ENCODE results near the gene SGPL1.
A peak's percentile ranks its signal among the peaks of the same experiment; 100 is the strongest.
"Not testable (repeated sequence)": the region's sequence is repeated elsewhere in the genome, so short reads cannot be mapped to it uniquely, and the experiment has no call there.

SGPL1 gene, protein sequence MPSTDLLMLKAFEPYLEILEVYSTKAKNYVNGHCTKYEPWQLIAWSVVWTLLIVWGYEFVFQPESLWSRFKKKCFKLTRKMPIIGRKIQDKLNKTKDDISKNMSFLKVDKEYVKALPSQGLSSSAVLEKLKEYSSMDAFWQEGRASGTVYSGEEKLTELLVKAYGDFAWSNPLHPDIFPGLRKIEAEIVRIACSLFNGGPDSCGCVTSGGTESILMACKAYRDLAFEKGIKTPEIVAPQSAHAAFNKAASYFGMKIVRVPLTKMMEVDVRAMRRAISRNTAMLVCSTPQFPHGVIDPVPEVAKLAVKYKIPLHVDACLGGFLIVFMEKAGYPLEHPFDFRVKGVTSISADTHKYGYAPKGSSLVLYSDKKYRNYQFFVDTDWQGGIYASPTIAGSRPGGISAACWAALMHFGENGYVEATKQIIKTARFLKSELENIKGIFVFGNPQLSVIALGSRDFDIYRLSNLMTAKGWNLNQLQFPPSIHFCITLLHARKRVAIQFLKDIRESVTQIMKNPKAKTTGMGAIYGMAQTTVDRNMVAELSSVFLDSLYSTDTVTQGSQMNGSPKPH

GRCh38 chr10:70815504-70816219 lies at the start of gene SGPL1:
TSS of gene SGPL1 (plus strand) at chr10:70815948. CDS start at chr10:70816854, 906 bp downstream.
- DNase-seq (ENCODE audit: extremely low read depth in 1 of 2, low read depth in 1 of 2), result peak; percentile 37 to 83

DNA sequence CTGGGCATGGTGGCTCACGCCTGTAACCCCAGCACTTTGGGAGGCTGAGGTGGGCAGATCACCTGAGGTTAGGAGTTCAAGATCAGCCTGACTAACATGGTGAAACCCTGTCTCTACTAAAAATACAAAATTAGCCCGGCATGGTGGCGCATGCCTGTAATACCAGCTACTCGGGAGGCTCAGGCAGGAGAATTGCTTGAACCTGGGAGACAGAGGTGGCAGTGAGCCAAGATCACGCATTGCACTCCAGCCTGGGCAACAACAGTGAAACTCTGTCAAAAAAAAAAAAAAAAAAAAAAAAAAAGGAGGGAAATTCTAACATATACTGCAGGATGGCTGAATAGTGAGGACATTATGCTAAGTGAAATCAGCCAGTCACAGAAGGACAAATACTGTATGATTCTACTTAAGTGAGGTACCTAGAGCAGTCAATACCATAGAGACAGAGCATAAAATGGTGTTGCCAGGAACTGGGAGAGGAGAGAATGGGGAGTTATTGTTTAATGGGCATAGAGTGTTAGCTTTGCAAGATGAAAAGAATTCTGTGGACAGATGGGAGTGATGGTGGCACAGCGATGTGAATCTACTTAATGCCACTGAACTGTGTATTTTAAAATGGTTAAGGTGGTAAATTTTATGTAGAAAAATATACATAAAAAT lies 47.6 kb upstream of the SGPL1 start:
- not testable (repeated sequence) for DNase-seq (ENCODE audit: extremely low read depth in 1 of 2, low read depth in 1 of 2)

DNA sequence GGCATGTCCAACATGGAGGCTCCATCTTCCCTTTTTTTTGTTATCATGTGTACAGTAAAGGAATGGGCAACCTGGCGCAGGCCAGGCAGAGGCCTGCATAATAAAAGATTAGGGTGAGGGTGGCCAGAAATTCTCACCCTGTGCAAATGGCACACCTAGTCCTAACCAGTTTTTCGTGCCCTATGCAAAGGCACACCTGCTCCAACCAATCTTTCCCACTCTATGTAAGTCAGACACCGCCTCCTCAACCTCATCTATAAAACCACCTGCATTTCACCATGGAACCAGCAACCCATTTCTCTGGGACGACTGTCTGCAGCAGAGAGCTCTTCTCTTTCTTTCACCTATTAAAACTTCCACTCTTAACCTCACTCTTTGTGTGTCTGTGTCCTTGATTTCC lies 46.6 kb upstream of the SGPL1 start:
- DNase-seq (ENCODE audit: extremely low read depth in 1 of 2, low read depth in 1 of 2), result no peak

DNA sequence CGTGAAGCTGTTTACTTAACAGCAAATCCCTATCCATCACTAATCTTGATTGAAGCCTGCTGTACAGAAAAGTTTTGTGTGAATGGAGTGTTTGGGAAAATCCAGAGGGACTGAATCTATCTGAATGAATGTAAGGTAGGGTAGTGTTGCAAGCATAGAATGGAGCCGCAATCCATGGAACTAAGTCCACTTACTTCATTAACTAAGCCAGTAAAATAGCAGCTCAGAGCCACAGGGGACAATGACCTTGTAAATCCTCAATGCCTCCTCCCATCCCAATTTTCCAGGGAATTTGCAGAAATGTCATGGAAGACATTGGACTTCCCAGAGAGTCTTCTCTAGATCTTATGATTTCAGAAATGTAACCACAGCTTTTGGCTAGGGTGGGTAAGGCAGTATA lies 45.7 kb upstream of the SGPL1 start:
- DNase-seq (ENCODE audit: extremely low read depth in 1 of 2, low read depth in 1 of 2), result no peak

DNA sequence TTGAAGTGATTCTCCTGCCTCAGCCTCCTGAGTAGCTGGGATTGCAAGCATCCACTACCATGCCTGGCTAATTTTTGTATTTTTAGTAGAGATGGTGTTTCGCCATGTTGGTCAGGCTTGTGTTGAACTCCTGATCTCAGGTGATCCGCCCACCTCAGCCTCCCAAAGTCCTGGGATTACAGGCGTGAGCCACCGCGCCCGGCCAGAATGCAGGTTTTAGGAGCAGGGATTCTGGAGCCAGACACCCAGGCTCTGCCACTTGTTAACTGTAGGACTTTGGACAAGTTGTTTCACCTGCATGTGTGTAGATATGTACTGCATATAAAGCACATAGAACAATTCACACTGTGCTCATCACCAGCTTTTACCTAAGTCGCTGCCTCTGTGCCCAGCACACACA lies 45.2 kb upstream of the SGPL1 start:
- not testable (repeated sequence) for DNase-seq (ENCODE audit: extremely low read depth in 1 of 2, low read depth in 1 of 2)

DNA sequence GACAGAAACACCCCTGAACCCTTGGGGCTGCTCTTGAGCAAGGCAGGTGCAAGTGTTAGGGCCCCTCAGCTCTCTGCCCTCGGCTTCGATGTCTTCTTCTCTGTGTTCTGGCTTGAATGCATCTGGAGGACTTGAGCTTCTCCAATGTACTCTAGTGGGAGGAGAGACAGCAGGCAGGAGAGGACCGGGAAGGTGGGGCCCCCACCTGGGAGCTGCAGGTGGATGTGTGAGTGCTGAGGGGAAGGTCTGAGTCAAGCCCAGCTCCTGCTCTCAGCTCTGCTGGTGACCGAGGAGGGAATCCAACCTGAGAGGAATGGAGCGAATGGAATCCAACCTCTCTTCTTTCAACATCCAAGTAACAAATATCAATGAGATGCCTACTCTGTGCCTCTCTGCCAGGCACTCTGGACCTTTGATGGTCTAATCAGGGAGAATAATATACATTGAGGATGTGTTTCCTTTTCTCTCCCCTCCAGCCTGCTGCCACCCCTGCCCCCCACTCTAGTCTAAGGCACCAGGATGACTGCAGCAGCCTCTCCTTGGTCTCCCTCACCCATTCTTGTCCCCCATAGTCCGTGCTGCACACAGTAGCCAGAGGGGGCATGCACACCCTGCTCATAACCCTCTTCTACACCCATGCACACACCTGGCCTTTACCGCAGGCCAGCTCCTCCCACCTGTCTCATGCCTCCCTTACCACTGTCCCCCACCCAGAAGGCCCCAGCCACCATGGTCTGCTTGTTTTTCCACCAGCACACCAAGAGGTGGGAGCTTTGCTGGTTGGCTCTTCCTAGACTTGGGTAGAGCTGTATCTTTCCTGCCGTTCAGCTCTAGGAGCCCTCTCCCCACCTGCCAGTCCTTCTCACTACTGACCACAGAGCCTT lies 44.2 kb upstream of the SGPL1 start:
- DNase-seq (ENCODE audit: extremely low read depth in 1 of 2, low read depth in 1 of 2), result no peak

DNA sequence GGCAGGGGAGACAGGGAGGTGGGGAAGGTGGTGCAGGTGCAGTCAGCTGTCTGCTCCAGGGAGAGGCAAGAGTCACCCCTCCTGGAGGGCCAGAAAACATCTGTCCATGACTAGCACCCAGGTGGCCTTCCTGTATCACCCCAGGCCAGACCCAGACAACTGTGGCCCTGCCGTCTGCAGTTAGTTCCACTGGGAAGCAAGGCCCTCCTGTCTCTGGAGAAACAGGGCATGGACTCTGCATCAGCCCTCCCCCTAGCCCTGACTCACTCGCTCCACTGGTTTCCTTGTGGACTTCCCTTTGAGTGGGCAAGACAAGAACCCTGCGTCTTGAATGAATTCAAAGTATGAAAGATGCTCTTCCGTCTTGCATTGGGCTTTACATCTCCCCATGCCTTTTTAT lies 43.1 kb upstream of the SGPL1 start:
- no peak for DNase-seq (ENCODE audit: extremely low read depth in 1 of 2, low read depth in 1 of 2)

- DNase-seq (ENCODE audit: extremely low read depth in 1 of 2, low read depth in 1 of 2), result no peak
Measured at GRCh38 chr10:70773461-70773860, 42.3 kb upstream of the SGPL1 start.

DNA sequence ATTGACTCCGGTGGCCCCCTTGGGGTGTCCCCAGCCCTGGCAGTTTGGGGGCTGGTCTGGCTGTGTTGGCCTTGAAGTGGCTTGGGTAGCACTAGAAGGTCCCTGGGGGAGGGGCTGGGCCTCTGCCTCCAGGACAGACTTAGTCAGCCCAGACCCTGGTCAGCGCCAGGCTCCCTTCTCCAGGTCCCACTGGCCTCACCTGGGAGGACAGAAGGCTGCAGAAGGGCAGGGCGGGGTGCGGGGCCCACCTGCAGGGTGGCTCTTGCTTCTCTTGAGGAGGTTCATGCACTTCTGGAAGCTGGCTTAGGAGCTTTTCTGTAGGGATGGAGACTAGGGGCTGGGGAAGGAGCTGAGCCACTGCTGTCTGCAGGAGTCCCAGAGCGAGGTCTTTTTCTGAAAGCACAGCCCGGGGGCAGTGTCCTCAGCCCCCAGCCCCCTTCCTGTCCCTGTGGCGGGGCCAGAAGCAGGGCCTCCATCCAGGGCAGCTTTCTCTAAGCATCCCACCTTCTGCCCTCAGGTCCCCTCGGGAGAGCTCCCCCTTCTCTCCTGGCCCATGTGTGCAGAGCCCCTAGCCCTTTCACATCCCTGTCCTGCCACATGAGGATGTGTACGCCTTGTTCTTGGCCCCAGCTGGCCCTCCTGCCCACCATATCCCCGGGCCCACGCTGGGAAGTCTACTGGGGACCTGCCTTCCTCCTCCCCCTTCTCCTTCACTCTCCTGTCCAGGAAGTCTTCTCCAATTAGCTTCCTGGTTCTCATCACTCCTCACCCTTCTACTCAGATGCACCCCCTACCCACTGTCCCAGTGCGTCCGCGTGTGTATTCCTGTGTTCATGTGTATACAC lies 41.6 kb upstream of the SGPL1 start:
- no peak for DNase-seq (ENCODE audit: extremely low read depth in 1 of 2, low read depth in 1 of 2)

DNA sequence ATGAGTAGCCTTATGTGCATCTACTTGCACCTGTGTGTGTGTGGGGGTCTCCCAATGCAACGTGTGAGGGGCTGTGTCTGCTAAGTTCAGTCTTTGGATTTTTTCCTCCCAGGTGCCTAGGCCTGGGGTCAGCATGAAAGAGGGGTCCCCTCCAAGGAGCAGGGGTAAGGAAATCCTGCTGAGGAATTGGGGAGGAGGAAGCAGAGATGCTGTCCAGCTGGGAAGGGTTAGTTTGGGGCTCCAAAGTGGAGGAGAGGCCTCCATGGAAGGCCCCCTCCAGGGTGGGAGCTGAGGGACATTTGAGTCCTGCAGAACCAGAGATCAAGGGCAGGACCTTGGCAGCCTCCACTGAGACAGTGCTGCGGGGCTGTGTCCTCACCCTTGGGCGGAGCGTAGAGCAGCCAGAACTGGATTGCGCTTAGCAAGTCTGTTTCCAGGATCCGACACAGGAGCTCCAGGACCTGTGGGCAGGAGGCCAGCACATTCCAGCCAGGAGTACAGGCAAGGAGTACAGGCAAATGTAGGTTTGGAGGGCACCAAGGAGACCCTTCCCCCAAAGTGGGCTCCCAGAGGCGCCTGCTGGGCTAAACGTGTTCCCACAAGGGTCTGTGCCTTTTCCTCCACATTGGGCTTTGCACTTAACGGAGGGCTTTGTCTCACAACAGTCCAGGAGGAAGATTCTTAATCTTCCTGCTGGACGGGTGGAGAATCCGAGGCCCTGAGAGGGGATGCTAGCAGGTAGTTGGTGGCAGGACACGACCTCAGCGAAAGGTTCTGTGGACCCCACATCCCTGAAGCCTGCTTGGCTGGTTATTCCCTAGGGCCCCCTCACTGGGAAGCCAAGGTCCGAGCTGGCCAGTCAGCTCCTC lies 40.7 kb upstream of the SGPL1 start:
- no peak for DNase-seq (ENCODE audit: extremely low read depth in 1 of 2, low read depth in 1 of 2)

DNA sequence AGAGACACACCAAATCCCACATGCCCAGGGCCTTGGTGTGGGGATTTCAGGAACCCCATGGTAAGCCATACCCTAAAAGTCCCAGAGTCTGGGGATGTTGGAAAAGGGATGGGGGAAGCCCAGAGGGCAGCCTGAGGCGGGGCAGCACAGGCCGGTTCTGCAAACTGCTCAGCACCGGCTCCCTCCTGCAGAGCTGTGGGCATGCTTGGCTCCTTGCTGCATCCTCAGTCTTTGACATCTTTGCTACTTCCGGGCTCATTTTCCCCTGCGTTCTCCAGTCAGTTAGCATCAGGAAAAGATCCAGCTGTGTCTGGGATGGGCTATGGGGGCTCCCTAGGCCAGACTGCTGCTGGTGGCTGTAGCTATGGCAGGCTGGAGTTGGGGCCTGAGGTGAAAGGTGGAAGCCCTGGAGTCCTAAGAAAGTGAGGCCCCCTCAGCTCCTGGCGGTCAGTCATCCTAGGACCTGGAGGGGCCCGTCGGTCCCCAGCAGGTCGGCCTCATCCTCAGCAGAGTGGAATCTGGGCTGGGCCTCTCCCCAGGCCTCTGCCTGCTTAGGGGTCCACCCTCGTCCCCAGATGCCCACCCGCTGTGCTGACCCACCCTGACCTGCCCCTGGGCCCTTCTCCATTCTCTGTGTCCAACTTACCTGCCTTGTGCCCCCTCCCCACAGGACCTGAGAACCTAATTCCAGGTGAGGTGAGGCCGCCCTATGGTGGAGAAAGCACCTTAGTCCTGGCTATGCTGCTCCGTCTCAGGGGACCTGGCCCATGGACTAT lies 39.9 kb upstream of the SGPL1 start:
- DNase-seq (ENCODE audit: extremely low read depth in 1 of 2, low read depth in 1 of 2), result no peak

GRCh38 chr10:70776455-70777005 lies 39.2 kb upstream of the SGPL1 start:
- no peak for DNase-seq (ENCODE audit: extremely low read depth in 1 of 2, low read depth in 1 of 2)

- no peak for DNase-seq (ENCODE audit: extremely low read depth in 1 of 2, low read depth in 1 of 2)
Measured at GRCh38 chr10:70777063-70777875, 38.5 kb upstream of the SGPL1 start.

- no peak for DNase-seq (ENCODE audit: extremely low read depth in 1 of 2, low read depth in 1 of 2)
Measured at GRCh38 chr10:70778267-70778924, 37.4 kb upstream of the SGPL1 start.

GRCh38 chr10:70779088-70779487 lies 36.7 kb upstream of the SGPL1 start:
- no peak for DNase-seq (ENCODE audit: extremely low read depth in 1 of 2, low read depth in 1 of 2)

All from activated CD8-positive, alpha-beta memory T cell treated with anti-CD3 and anti-CD28 coated beads for 1 hour (primary cell).